ENCODE data around the gene ETV3. TPM values are rescaled to one million over a fixed set of nuclear protein-coding genes. Genes with fewer than 3 reads are reported as not detected.

Gene ETV3
- total and polyA plus RNA-seq, 5 donors from 2014 or later = 6.2 to 89.5 (median 9.0) TPM

- H3K27ac ChIP-seq (ENCODE audit: insufficient read depth, low read length, poor library complexity, severe bottlenecking) = no peak overlapping the region
- H3K36me3 ChIP-seq (ENCODE audit: control insufficient read depth, insufficient read depth, low read length) = no peaks in the 10 kb centered on the region
- no peaks in the 10 kb centered on the region for H3K9me3 Mint-ChIP-seq
- no peak for DNase-seq
- no peak for ATAC-seq (ENCODE audit: low read depth in 2 of 2)
- no peaks in the 10 kb centered on the region for H3K4me1 ChIP-seq (ENCODE audit: control insufficient read depth, insufficient read depth, low read length, poor library complexity, severe bottlenecking)
- H3K4me3 Mint-ChIP-seq = no peak overlapping the region
- H3K4me3 ChIP-seq (ENCODE audit: low read depth, low read length) = no peak overlapping the region
- no peaks in the 10 kb centered on the region for H3K36me3 Mint-ChIP-seq
- no peaks in the 10 kb centered on the region for H3K9me3 ChIP-seq (ENCODE audit: control insufficient read depth in 2 of 2, low read length in 2 of 2)
- no peaks in the 10 kb centered on the region for H3K27me3 Mint-ChIP-seq
- no peaks in the 10 kb centered on the region for H3K27me3 ChIP-seq (ENCODE audit: control insufficient read depth, insufficient read depth, low read length)
- peaks cover 0 to 3% (median 0%) of the 10 kb centered on the region in 4 donors for H3K4me1 Mint-ChIP-seq
- H3K27ac Mint-ChIP-seq = no peak overlapping the region
Observed at GRCh38 chr1:157095091-157095490, 43.1 kb downstream of the ETV3 start.

DNA sequence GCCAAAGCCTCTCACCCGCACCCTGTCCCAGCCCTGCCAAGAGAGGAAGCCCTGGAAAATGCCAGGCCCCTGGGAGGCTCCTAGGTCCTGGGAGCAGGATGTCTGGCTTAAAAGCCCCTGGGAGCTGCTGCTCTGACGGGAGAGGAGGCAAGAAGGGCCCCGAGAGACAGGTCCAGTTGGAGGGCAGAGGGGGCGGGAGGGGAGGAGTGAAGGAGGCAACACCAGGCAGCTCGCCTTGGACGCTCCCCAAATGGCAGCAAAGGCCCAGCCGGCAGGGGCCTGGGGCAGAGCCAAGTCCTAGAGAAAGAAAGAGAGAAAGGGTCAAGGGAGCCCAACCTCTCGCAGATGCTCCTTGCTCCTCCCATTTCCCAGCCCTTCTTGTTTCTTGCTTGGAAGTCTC, 45.4 kb downstream of the ETV3 start:
- Mint-ChIP-seq H3K4me3 (no peak overlapping the region), H3K27me3 (no peaks in the 10 kb centered on the region), H3K9me3 (no peaks in the 10 kb centered on the region), H3K27ac (no peak overlapping the region), H3K4me1 (peaks cover 0 to 5% (median 0%) of the 10 kb centered on the region in 4 donors), H3K36me3 (no peaks in the 10 kb centered on the region)
- H3K9me3 ChIP-seq (ENCODE audit: control insufficient read depth in 2 of 2, low read length in 2 of 2) = no peaks in the 10 kb centered on the region
- H3K27ac ChIP-seq (ENCODE audit: insufficient read depth, low read length, poor library complexity, severe bottlenecking) = no peak overlapping the region
- ATAC-seq (ENCODE audit: low read depth in 2 of 2) (no peak), DNase-seq (no peak)
- H3K36me3 ChIP-seq (ENCODE audit: control insufficient read depth, insufficient read depth, low read length) = no peaks in the 10 kb centered on the region
- no peaks in the 10 kb centered on the region for H3K27me3 ChIP-seq (ENCODE audit: control insufficient read depth, insufficient read depth, low read length)
- no peaks in the 10 kb centered on the region for H3K4me1 ChIP-seq (ENCODE audit: control insufficient read depth, insufficient read depth, low read length, poor library complexity, severe bottlenecking)
- no peak overlapping the region for H3K4me3 ChIP-seq (ENCODE audit: low read depth, low read length)

- Histone ChIP-seq H3K36me3 (ENCODE audit: control insufficient read depth, insufficient read depth, low read length) (no peaks in the 10 kb centered on the region), H3K4me3 (ENCODE audit: low read depth, low read length) (no peak overlapping the region), H3K27me3 (ENCODE audit: control insufficient read depth, insufficient read depth, low read length) (no peaks in the 10 kb centered on the region), H3K9me3 (ENCODE audit: control insufficient read depth in 2 of 2, low read length in 2 of 2) (no peaks in the 10 kb centered on the region), H3K27ac (ENCODE audit: insufficient read depth, low read length, poor library complexity, severe bottlenecking) (no peak overlapping the region), H3K4me1 (ENCODE audit: control insufficient read depth, insufficient read depth, low read length, poor library complexity, severe bottlenecking) (no peaks in the 10 kb centered on the region)
- Mint-ChIP-seq H3K4me1 (peaks cover 0 to 5% (median 0%) of the 10 kb centered on the region in 4 donors), H3K9me3 (no peaks in the 10 kb centered on the region), H3K4me3 (no peak overlapping the region), H3K36me3 (no peaks in the 10 kb centered on the region), H3K27me3 (no peaks in the 10 kb centered on the region), H3K27ac (peak overlapping the region; percentile 46 to 74 (median 56))
- no peak for DNase-seq
- ATAC-seq (ENCODE audit: low read depth in 2 of 2) = no peak
Observed at GRCh38 chr1:157091668-157092273, 46.4 kb downstream of the ETV3 start.

DNA sequence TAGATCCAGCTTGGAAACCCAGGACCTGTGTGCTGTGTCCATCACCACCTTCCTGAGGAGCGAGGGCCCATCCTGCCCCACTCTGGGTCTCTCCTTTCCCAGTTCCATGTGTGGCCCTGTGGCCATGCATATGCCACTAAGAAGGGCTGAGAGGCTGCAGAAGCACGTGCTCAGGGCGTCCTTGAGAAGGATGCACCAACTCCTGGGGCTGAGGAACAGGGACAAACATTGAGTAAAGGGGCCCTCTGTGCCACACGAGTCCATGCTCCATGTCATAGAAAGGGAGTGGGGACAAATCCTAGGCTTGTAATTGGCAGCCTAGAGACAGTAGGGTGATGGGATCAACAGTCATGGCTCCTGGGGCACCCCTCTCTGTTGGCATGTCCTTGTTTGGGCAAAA, 47.0 kb downstream of the ETV3 start:
- DNase-seq (no peak), ATAC-seq (ENCODE audit: low read depth in 2 of 2) (no peak)
- no peaks in the 10 kb centered on the region for H3K36me3 ChIP-seq (ENCODE audit: control insufficient read depth, insufficient read depth, low read length)
- no peaks in the 10 kb centered on the region for H3K36me3 Mint-ChIP-seq
- no peaks in the 10 kb centered on the region for H3K27me3 ChIP-seq (ENCODE audit: control insufficient read depth, insufficient read depth, low read length)
- peaks cover 0 to 5% (median 0%) of the 10 kb centered on the region in 4 donors for H3K4me1 Mint-ChIP-seq
- H3K4me3 Mint-ChIP-seq = no peak overlapping the region
- H3K27ac Mint-ChIP-seq = no peak overlapping the region
- no peaks in the 10 kb centered on the region for H3K9me3 Mint-ChIP-seq
- no peaks in the 10 kb centered on the region for H3K27me3 Mint-ChIP-seq
- no peak overlapping the region for H3K27ac ChIP-seq (ENCODE audit: insufficient read depth, low read length, poor library complexity, severe bottlenecking)
- no peaks in the 10 kb centered on the region for H3K9me3 ChIP-seq (ENCODE audit: control insufficient read depth in 2 of 2, low read length in 2 of 2)
- no peak overlapping the region for H3K4me3 ChIP-seq (ENCODE audit: low read depth, low read length)
- no peaks in the 10 kb centered on the region for H3K4me1 ChIP-seq (ENCODE audit: control insufficient read depth, insufficient read depth, low read length, poor library complexity, severe bottlenecking)

- DNase-seq (no peak), ATAC-seq (ENCODE audit: low read depth in 2 of 2) (no peak)
- Mint-ChIP-seq H3K9me3 (no peaks in the 10 kb centered on the region), H3K4me3 (no peak overlapping the region), H3K36me3 (no peaks in the 10 kb centered on the region), H3K4me1 (peaks cover 0 to 5% (median 0%) of the 10 kb centered on the region in 4 donors), H3K27ac (no peak overlapping the region), H3K27me3 (no peaks in the 10 kb centered on the region)
- H3K36me3 ChIP-seq (ENCODE audit: control insufficient read depth, insufficient read depth, low read length) = no peaks in the 10 kb centered on the region
- H3K27me3 ChIP-seq (ENCODE audit: control insufficient read depth, insufficient read depth, low read length) = no peaks in the 10 kb centered on the region
- no peaks in the 10 kb centered on the region for H3K9me3 ChIP-seq (ENCODE audit: control insufficient read depth in 2 of 2, low read length in 2 of 2)
- no peak overlapping the region for H3K4me3 ChIP-seq (ENCODE audit: low read depth, low read length)
- no peaks in the 10 kb centered on the region for H3K4me1 ChIP-seq (ENCODE audit: control insufficient read depth, insufficient read depth, low read length, poor library complexity, severe bottlenecking)
- H3K27ac ChIP-seq (ENCODE audit: insufficient read depth, low read length, poor library complexity, severe bottlenecking) = no peak overlapping the region
Observed at GRCh38 chr1:157090771-157091170, 47.4 kb downstream of the ETV3 start.

- no peaks in the 10 kb centered on the region for H3K36me3 ChIP-seq (ENCODE audit: control insufficient read depth, insufficient read depth, low read length)
- no peaks in the 10 kb centered on the region for H3K4me1 ChIP-seq (ENCODE audit: control insufficient read depth, insufficient read depth, low read length, poor library complexity, severe bottlenecking)
- H3K27ac Mint-ChIP-seq = no peak overlapping the region
- no peaks in the 10 kb centered on the region for H3K27me3 ChIP-seq (ENCODE audit: control insufficient read depth, insufficient read depth, low read length)
- H3K4me3 ChIP-seq (ENCODE audit: low read depth, low read length) = no peak overlapping the region
- no peaks in the 10 kb centered on the region for H3K9me3 Mint-ChIP-seq
- ATAC-seq (ENCODE audit: low read depth in 2 of 2) (peak; percentile 73), DNase-seq (peak; percentile 71 to 76 (median 74))
- H3K4me1 Mint-ChIP-seq = peaks cover 0 to 5% (median 0%) of the 10 kb centered on the region in 4 donors
- H3K36me3 Mint-ChIP-seq = no peaks in the 10 kb centered on the region
- H3K4me3 Mint-ChIP-seq = no peak overlapping the region
- no peaks in the 10 kb centered on the region for H3K27me3 Mint-ChIP-seq
- H3K9me3 ChIP-seq (ENCODE audit: control insufficient read depth in 2 of 2, low read length in 2 of 2) = no peaks in the 10 kb centered on the region
- H3K27ac ChIP-seq (ENCODE audit: insufficient read depth, low read length, poor library complexity, severe bottlenecking) = no peak overlapping the region
Observed at GRCh38 chr1:157090196-157090647, 48.0 kb downstream of the ETV3 start.

GRCh38 chr1:157089789-157090188, 48.4 kb downstream of the ETV3 start:
- Mint-ChIP-seq H3K27ac (no peak overlapping the region), H3K9me3 (no peaks in the 10 kb centered on the region), H3K4me3 (no peak overlapping the region), H3K4me1 (peaks cover 0 to 5% (median 0%) of the 10 kb centered on the region in 4 donors), H3K27me3 (no peaks in the 10 kb centered on the region), H3K36me3 (no peaks in the 10 kb centered on the region)
- DNase-seq (no peak), ATAC-seq (ENCODE audit: low read depth in 2 of 2) (no peak)
- H3K4me1 ChIP-seq (ENCODE audit: control insufficient read depth, insufficient read depth, low read length, poor library complexity, severe bottlenecking) = no peaks in the 10 kb centered on the region
- H3K9me3 ChIP-seq (ENCODE audit: control insufficient read depth in 2 of 2, low read length in 2 of 2) = no peaks in the 10 kb centered on the region
- H3K36me3 ChIP-seq (ENCODE audit: control insufficient read depth, insufficient read depth, low read length) = no peaks in the 10 kb centered on the region
- no peak overlapping the region for H3K27ac ChIP-seq (ENCODE audit: insufficient read depth, low read length, poor library complexity, severe bottlenecking)
- H3K27me3 ChIP-seq (ENCODE audit: control insufficient read depth, insufficient read depth, low read length) = peaks cover under 1% of the 10 kb centered on the region
- no peak overlapping the region for H3K4me3 ChIP-seq (ENCODE audit: low read depth, low read length)

DNA sequence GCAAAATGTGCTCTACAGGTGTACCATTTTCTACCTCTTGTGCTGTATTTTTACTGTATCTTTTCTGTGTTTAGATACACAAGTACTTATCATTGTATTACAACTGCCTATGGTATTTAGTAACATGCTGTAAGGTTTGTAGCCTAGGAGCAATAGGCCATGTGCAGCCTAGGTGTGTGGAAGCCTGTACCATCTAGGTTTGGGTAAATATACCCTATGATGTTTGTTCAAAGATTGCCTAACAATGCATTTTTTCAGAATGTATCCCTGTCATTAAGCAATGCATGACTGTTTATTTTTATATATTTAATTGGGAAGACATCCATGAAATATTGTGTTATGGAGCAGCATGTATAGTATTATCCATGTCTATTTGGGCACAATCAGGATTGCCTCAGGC, 49.6 kb downstream of the ETV3 start:
- H3K27me3 Mint-ChIP-seq = no peaks in the 10 kb centered on the region
- ATAC-seq (ENCODE audit: low read depth in 2 of 2) = no peak
- no peak for DNase-seq
- no peak overlapping the region for H3K27ac Mint-ChIP-seq
- Histone ChIP-seq H3K4me1 (ENCODE audit: control insufficient read depth, insufficient read depth, low read length, poor library complexity, severe bottlenecking) (no peaks in the 10 kb centered on the region), H3K4me3 (ENCODE audit: low read depth, low read length) (no peak overlapping the region), H3K27ac (ENCODE audit: insufficient read depth, low read length, poor library complexity, severe bottlenecking) (no peak overlapping the region), H3K27me3 (ENCODE audit: control insufficient read depth, insufficient read depth, low read length) (peaks cover 2% of the 10 kb centered on the region), H3K9me3 (ENCODE audit: control insufficient read depth in 2 of 2, low read length in 2 of 2) (no peaks in the 10 kb centered on the region), H3K36me3 (ENCODE audit: control insufficient read depth, insufficient read depth, low read length) (no peaks in the 10 kb centered on the region)
- no peaks in the 10 kb centered on the region for H3K36me3 Mint-ChIP-seq
- H3K4me1 Mint-ChIP-seq = peaks cover 0 to 5% (median 0%) of the 10 kb centered on the region in 4 donors
- H3K4me3 Mint-ChIP-seq = no peak overlapping the region
- H3K9me3 Mint-ChIP-seq = no peaks in the 10 kb centered on the region
